Adrenal gland (tissue), 5 donors: ENCODE measurements around the gene ARID3C.

Experiments used
- CTCF ChIP-seq, 6 experiments: fragments of 450-650 bp in 4 of 6; fragments of 200-600 bp in 2 of 6; sonication (generic) in 1 of 6; IDR thresholded peaks; 1 replicate in 5 of 6; 2 replicates in 1 of 6; pipeline versions ENCODE4 v1.5.1 to v1.8.0; 2016 to 2021; ENCODE audit warnings: antibody characterized with exemption in 6 of 6, mild to moderate bottlenecking in 2 of 6, moderate library complexity in 1 of 6
- POLR2A ChIP-seq, 2 donors: fragments of 450-650 bp; IDR thresholded peaks; one replicate each; pipeline ENCODE4 v1.6.1; 2017; ENCODE audit warnings: antibody characterized with exemption in 2 of 2, mild to moderate bottlenecking in 2 of 2, moderate library complexity in 1 of 2
- donor health status: DM: no; HTN: no; CAD: no.

GRCh38 chr9:34587271-34587670, 41.6 kb downstream of the ARID3C start:
- TF ChIP-seq CTCF (IDR thresholded peaks at IDR 0.05) (no peak), POLR2A (IDR thresholded peaks at IDR 0.05) (no peak)
